ENCODE measurements around the gene CCDC175.

GRCh38 chr14:59565087-59565486 lies 11.5 kb downstream of the CCDC175 start:
- TF ChIP-seq CTCF (IDR thresholded peaks at IDR 0.05), result no peak
- TF ChIP-seq EZH2 (IDR thresholded peaks at IDR 0.05), result no peak
- TF ChIP-seq EZH2phosphoT487 (IDR thresholded peaks at IDR 0.05), result no peak

All from neural progenitor cell (in vitro differentiated cells).